ENCODE results near the gene IDE. TPM values are rescaled to one million over a fixed set of nuclear protein-coding genes. Genes with fewer than 3 reads are reported as not detected.
A peak's percentile ranks its signal among the peaks of the same experiment; 100 is the strongest.

The IDE gene
- total RNA-seq, 1 experiment from 2014 or later: 55.8 TPM

DNA sequence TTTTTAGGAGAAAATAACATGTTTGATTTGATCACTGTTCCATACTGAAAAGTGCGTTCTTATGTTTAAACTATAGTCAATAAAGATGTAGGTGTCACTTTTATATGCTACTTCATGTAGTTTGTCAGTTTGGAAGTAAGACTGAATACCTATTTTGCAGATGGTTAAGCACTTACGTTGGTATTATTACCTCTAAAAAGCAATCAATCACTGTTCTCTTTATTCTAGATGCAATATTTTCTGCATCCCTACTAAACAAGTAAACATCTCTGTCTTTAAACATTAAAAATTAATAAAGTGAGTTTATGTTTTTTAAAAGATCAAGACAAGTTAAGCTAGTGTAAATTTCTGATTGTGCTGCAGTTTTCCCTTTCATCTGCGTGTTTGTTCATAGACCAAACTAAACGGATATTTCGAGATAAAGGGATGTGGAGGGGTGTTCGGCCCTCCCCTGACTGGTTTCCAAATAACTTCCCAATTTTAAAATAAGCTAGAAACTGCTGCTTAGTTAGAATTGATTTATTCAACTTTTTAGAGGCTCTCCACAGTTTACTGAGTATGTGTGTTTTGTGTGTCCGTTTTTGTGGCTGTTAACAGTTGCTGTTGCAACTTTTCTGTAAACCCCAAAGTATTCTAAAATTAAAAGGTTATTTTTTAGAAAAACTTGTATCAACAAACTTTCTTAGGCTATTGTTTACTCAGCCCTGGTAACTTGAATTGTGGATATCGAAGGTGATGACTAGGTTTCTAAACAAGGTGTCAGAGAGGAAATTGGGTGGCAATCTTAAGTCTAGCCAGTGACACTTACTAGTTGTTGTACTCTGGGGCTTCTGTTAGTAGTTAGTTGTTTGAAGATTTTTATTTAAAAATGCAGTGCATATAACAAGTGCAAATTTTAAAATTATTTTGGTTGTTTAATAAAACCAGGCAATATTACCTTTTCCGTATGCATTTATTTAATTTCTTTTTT lies 20.0 kb upstream of the IDE start:
- Histone ChIP-seq H3K79me2 (ENCODE audit: insufficient read depth, low read length) (peaks cover 59% of the 10 kb centered on the region), H2AFZ (ENCODE audit: low read depth, low read length, poor library complexity, severe bottlenecking) (no peak overlapping the region), H3K27ac (ENCODE audit: low read depth, low read length) (peak overlapping the region; percentile 86), H3K27me3 (ENCODE audit: insufficient read depth, low read length) (no peaks in the 10 kb centered on the region), H3K9me2 (ENCODE audit: insufficient read depth) (no peaks in the 10 kb centered on the region), H3K9me3 (ENCODE audit: control insufficient read depth in 1 of 2, insufficient read depth in 1 of 2, low read depth in 1 of 2, low read length in 2 of 2) (no peaks in the 10 kb centered on the region), H3K9ac (ENCODE audit: low read length) (peak overlapping the region; percentile 94), H3K36me3 (ENCODE audit: control insufficient read depth in 1 of 2, insufficient read depth in 2 of 2, low read length in 2 of 2) (no peaks in the 10 kb centered on the region), H4K20me1 (ENCODE audit: insufficient read depth) (no peaks in the 10 kb centered on the region), H3K4me2 (ENCODE audit: low read length) (peak overlapping the region; percentile 88), H3K4me3 (replicated peaks in 1 of 2; ENCODE audit: low read depth in 1 of 2, low read length in 2 of 2) (peak overlapping the region; percentile 84 to 92), H3K4me1 (ENCODE audit: control insufficient read depth in 1 of 2, insufficient read depth in 2 of 2, low read length in 2 of 2) (peaks cover 6 to 19% of the 10 kb centered on the region in 2 experiments; a peak in 3 of 4 replicates)
- BruUV-seq (replicated peaks): no TSS peak
- ChIA-PET CTCF (interaction anchor here (1.2 kb wide), 1 partner anchor 77 kb away, joined by 3 read pairs; no protein-coding TSS in a partner anchor), POLR2A (no interaction called here), RAD21 (ENCODE audit: low non-redundant PET in 1 of 2, low total read pairs in 2 of 2, uncharacterized antibody in 2 of 2, unreplicated experiment in 2 of 2) (no interaction called here)
- intact Hi-C loops (cut with micrococcal nuclease): loop anchor here (5.0 to 10.0 kb wide), 2 partner anchors 48 to 251 kb away; partner anchors contain the start of gene EXOC6
- TF ChIP-seq ZFX (IDR thresholded peaks at IDR 0.05) (no peak), ELF1 (IDR thresholded peaks at IDR 0.05; ENCODE audit: borderline replicate concordance, low read depth) (no peak), EZH2phosphoT487 (IDR thresholded peaks at IDR 0.05; ENCODE audit: borderline replicate concordance) (no peak), TCF7L2 (IDR thresholded peaks at IDR 0.05; ENCODE audit: borderline replicate concordance, extremely low read depth, insufficient read depth, insufficient read length) (no peak), CBX3 (IDR thresholded peaks at IDR 0.05; ENCODE audit: low read depth) (no peak), POLR2AphosphoS5 (IDR thresholded peaks at IDR 0.05; ENCODE audit: low read depth, low read length) (no peak), FOSL1 (IDR thresholded peaks at IDR 0.05; ENCODE audit: low read depth) (no peak), EGR1 (IDR thresholded peaks at IDR 0.05; ENCODE audit: low read depth) (no peak), YY1 (IDR thresholded peaks at IDR 0.05; ENCODE audit: extremely low read depth, insufficient replicate concordance, low read depth, low read length) (no peak), POLR2A (IDR thresholded peaks at IDR 0.05; ENCODE audit: borderline replicate concordance, extremely low read depth, insufficient read depth, insufficient read length) (no peak), SIN3A (IDR thresholded peaks at IDR 0.05; ENCODE audit: low read depth) (no peak), RAD21 (IDR thresholded peaks at IDR 0.05; ENCODE audit: low read depth) (no peak), CEBPB (IDR thresholded peaks at IDR 0.05; ENCODE audit: low read depth) (no peak), SRF (IDR thresholded peaks at IDR 0.05; ENCODE audit: low read depth) (no peak)
- TF ChIP-seq, protein P1, sequence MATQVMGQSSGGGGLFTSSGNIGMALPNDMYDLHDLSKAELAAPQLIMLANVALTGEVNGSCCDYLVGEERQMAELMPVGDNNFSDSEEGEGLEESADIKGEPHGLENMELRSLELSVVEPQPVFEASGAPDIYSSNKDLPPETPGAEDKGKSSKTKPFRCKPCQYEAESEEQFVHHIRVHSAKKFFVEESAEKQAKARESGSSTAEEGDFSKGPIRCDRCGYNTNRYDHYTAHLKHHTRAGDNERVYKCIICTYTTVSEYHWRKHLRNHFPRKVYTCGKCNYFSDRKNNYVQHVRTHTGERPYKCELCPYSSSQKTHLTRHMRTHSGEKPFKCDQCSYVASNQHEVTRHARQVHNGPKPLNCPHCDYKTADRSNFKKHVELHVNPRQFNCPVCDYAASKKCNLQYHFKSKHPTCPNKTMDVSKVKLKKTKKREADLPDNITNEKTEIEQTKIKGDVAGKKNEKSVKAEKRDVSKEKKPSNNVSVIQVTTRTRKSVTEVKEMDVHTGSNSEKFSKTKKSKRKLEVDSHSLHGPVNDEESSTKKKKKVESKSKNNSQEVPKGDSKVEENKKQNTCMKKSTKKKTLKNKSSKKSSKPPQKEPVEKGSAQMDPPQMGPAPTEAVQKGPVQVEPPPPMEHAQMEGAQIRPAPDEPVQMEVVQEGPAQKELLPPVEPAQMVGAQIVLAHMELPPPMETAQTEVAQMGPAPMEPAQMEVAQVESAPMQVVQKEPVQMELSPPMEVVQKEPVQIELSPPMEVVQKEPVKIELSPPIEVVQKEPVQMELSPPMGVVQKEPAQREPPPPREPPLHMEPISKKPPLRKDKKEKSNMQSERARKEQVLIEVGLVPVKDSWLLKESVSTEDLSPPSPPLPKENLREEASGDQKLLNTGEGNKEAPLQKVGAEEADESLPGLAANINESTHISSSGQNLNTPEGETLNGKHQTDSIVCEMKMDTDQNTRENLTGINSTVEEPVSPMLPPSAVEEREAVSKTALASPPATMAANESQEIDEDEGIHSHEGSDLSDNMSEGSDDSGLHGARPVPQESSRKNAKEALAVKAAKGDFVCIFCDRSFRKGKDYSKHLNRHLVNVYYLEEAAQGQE (IDR thresholded peaks at IDR 0.05; ENCODE audit: low read depth): no peak
- TF ChIP-seq, protein P2, sequence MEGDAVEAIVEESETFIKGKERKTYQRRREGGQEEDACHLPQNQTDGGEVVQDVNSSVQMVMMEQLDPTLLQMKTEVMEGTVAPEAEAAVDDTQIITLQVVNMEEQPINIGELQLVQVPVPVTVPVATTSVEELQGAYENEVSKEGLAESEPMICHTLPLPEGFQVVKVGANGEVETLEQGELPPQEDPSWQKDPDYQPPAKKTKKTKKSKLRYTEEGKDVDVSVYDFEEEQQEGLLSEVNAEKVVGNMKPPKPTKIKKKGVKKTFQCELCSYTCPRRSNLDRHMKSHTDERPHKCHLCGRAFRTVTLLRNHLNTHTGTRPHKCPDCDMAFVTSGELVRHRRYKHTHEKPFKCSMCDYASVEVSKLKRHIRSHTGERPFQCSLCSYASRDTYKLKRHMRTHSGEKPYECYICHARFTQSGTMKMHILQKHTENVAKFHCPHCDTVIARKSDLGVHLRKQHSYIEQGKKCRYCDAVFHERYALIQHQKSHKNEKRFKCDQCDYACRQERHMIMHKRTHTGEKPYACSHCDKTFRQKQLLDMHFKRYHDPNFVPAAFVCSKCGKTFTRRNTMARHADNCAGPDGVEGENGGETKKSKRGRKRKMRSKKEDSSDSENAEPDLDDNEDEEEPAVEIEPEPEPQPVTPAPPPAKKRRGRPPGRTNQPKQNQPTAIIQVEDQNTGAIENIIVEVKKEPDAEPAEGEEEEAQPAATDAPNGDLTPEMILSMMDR (IDR thresholded peaks at IDR 0.05 in 2 of 3, conservative IDR thresholded peaks at IDR 0.05 in 1 of 3; ENCODE audit: borderline replicate concordance in 1 of 3, insufficient read depth in 1 of 3, low read depth in 2 of 3, low read length in 2 of 3): no peak
- TF ChIP-seq, protein P3, sequence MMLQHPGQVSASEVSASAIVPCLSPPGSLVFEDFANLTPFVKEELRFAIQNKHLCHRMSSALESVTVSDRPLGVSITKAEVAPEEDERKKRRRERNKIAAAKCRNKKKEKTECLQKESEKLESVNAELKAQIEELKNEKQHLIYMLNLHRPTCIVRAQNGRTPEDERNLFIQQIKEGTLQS (IDR thresholded peaks at IDR 0.05): no peak
- TF ChIP-seq, protein P4, sequence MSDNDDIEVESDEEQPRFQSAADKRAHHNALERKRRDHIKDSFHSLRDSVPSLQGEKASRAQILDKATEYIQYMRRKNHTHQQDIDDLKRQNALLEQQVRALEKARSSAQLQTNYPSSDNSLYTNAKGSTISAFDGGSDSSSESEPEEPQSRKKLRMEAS (IDR thresholded peaks at IDR 0.05): no peak
- ATAC-seq (no peak), DNase-seq (ENCODE audit: low read depth, low spot score) (no peak)
